GM12878 (cell line): Measurements from ENCODE around the gene MSLN. TPM values are rescaled to one million over a fixed set of nuclear protein-coding genes. Genes with fewer than 3 reads are reported as not detected.

Experiments
- BHLHE40 ChIP-seq, 2 experiments: fragments of 450-650 bp in 1 of 2; IDR thresholded peaks; 2 replicates each; pipeline ENCODE4 v1.6.1; 2011 to 2017; ENCODE audit warnings: low read depth in 2 of 2, borderline replicate concordance in 1 of 2, improper control_type of control experiment in 1 of 2, low read length in 1 of 2, mild to moderate bottlenecking in 1 of 2
- HDGF ChIP-seq: fragments of 450-650 bp; IDR thresholded peaks from 2 replicates; pipeline ENCODE4 v1.6.1; 2016; ENCODE audit warnings: antibody characterized with exemption
- LARP7 ChIP-seq: fragments of 450-650 bp; IDR thresholded peaks from 2 replicates; pipeline ENCODE4 v1.6.1; 2017; ENCODE audit warnings: mild to moderate bottlenecking
- REST ChIP-seq: IDR thresholded peaks from 2 replicates; pipeline ENCODE4 v1.6.1; 2012; ENCODE audit warnings: mild to moderate bottlenecking, low read depth, low read length
- SMC3 ChIP-seq: IDR thresholded peaks from 2 replicates; pipeline ENCODE4 v1.6.1; 2011; ENCODE audit warnings: low read length, improper control_type of control experiment, borderline replicate concordance
- SUZ12 ChIP-seq: fragments of 200-600 bp; sonication (generic); IDR thresholded peaks from one replicate; pipeline ENCODE4 v1.6.1; 2018; ENCODE audit warnings: antibody characterized with exemption, mild to moderate bottlenecking; ENCODE audit not compliant: unreplicated experiment
- ZNF592 ChIP-seq: fragments of 450-650 bp; IDR thresholded peaks from 2 replicates; pipeline ENCODE4 v1.6.1; 2017; ENCODE audit warnings: mild to moderate bottlenecking, moderate library complexity
- polyA plus RNA-seq, 11 experiments: library from polyadenylated mRNA; depleted of rRNA in 4 of 11; unstranded in 6 of 11; stranded (reverse) in 5 of 11; fragments of >200 nt; fragmentation: Nextera tagmentation in 4 of 11; fragmentation: Illumina TruSeq in 1 of 11; extraction: Ambion mirVana in 4 of 11; extraction: Trizol in 1 of 11; gene quantifications; 1 replicate in 1 of 11; 2 replicates in 10 of 11; pipeline versions ENCODE4 v1.2.1 to v1.2.3, GENCODE V29; 2011 to 2016; ENCODE audit warnings: inconsistent platforms in 2 of 11, missing spikeins in 2 of 11, low read depth in 1 of 11
- total RNA-seq, 4 experiments: library from RNA; depleted of rRNA in 3 of 4; stranded (reverse); fragments of >200 nt in 3 of 4; fragmentation: Illumina TruSeq in 1 of 4; extraction: Trizol in 1 of 4; gene quantifications; 2 replicates each; pipeline versions ENCODE4 v1.2.1 to v1.2.3, GENCODE V29; 2013 to 2021
- TF ChIP-seq, protein P1 (sequence below): fragments of 450-650 bp; IDR thresholded peaks from 2 replicates; pipeline ENCODE4 v1.6.1; 2014; ENCODE audit warnings: mild to moderate bottlenecking

MSLN gene
- total and polyA plus RNA-seq, 10 of the 15 experiments (the other 5 are each of a cell fraction or from before 2014, with no cell fraction given): 0.08 TPM; not detected in 9

DNA sequence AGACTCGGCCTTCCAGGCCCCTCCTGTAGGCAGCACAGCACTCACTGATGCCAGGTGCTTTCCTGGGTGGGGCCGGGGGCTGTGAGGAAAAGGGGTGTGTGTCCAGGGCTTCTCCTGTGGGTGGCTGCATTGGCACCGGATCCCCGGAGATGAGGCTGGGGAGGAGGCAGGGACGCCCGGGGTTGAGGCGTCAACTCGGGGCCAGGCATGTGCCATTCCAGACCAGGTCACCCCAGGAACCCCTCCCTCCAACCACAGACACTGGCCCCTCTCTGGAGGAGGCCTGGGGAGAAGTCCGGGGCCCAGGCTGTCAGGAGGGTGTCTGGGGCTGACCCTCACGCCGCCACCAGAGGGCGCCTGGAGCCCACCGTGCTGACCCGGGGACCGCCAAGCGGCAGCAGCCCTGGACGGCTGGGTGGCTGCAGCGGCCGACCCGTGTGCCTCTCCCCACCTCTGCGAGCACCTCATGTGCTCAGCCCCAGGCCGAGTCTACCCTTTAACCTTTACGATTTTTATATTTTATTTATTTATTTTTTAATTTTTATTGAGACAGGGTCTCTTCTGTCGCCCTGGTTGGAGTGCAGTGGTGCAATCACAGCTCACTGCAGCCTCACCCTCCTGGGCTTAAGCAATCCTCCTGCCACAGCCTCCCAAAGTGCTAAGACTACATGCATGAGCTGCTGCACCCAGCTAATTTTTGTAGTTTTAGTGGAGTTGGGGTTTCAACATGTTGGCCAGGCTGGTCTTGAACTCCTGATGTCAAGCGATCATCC lies 48.8 kb upstream of the MSLN start (continued):
- TF ChIP-seq ZNF592: no peak
- TF ChIP-seq SUZ12: no peak
- no peak for TF ChIP-seq HDGF
- TF ChIP-seq, protein P1, sequence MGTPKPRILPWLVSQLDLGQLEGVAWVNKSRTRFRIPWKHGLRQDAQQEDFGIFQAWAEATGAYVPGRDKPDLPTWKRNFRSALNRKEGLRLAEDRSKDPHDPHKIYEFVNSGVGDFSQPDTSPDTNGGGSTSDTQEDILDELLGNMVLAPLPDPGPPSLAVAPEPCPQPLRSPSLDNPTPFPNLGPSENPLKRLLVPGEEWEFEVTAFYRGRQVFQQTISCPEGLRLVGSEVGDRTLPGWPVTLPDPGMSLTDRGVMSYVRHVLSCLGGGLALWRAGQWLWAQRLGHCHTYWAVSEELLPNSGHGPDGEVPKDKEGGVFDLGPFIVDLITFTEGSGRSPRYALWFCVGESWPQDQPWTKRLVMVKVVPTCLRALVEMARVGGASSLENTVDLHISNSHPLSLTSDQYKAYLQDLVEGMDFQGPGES: no peak
- TF ChIP-seq LARP7: peak; percentile 27; the same call in 1 of the 2 replicates
- TF ChIP-seq BHLHE40 (IDR thresholded peaks at IDR 0.05; ENCODE audit: borderline replicate concordance in 1 of 2, low read depth in 2 of 2, low read length in 1 of 2): peak; percentile 31 to 56; a peak in 3 of 4 replicates
- peak; percentile 99 for TF ChIP-seq SMC3
- no peak for TF ChIP-seq REST
